A673 (cell line): Measurements from ENCODE around the gene NPR3. TPM values are rescaled to one million over a fixed set of nuclear protein-coding genes. Genes with fewer than 3 reads are reported as not detected.

Experiments
- BruUV-seq: library from RNA; stranded (reverse); fragments of 400-500 nt; replicated peaks from 2 replicates; lab custom pipeline; 2021; lab: Mats Ljungman, UMichigan
- CTCF ChIA-PET: fragments of 300-600 bp; sonication (Branson Sonifier 250); formaldehyde crosslinking; loops from one replicate; lab custom pipeline; 2022; ENCODE audit warnings: antibody characterized with exemption; lab: Charles Lee
- POLR2A ChIA-PET: fragments of 300-600 bp; sonication (Branson Sonifier 250); formaldehyde crosslinking; loops from one replicate; lab custom pipeline; 2022; ENCODE audit warnings: antibody characterized with exemption; ENCODE audit not compliant: low non-redundant PET; lab: Charles Lee
- DNase-seq: peaks from one replicate; pipeline ENCODE4 v3.0.0-alpha.2; 2015; ENCODE audit warnings: low spot score
- H3K27ac ChIP-seq: fragments of 200-600 bp; sonication (generic); 2 replicates; pipeline ENCODE4 v1.5.1; 2016; ENCODE audit warnings: mixed run types, low read depth, mild to moderate bottlenecking, mixed read lengths, antibody characterized with exemption, low read length; ENCODE audit not compliant: poor library complexity, severe bottlenecking
- H3K27me3 ChIP-seq: fragments of 200-600 bp; sonication (generic); replicated peaks from 2 replicates; pipeline ENCODE4 v1.6.1; 2017; ENCODE audit warnings: mixed run types, low read depth, mild to moderate bottlenecking, mixed read lengths, antibody characterized with exemption, low read length; ENCODE audit not compliant: insufficient read depth, poor library complexity
- H3K36me3 ChIP-seq: fragments of 200-600 bp; sonication (generic); 2 replicates; pipeline ENCODE4 v1.6.1; 2016; ENCODE audit warnings: mixed run types, mild to moderate bottlenecking, mixed read lengths, antibody characterized with exemption, low read length; ENCODE audit not compliant: insufficient read depth, poor library complexity, severe bottlenecking
- H3K4me1 ChIP-seq: fragments of 200-600 bp; sonication (generic); 2 replicates; pipeline ENCODE4 v1.6.1; 2017; ENCODE audit warnings: mixed run types, mild to moderate bottlenecking, mixed read lengths, antibody characterized with exemption, low read length; ENCODE audit not compliant: insufficient read depth, poor library complexity, severe bottlenecking
- H3K4me3 ChIP-seq: fragments of 200-600 bp; sonication (generic); 2 replicates; pipeline ENCODE4 v1.5.1; 2016; ENCODE audit warnings: low read depth, mixed run types, mild to moderate bottlenecking, mixed read lengths, low read length; ENCODE audit not compliant: poor library complexity, severe bottlenecking
- H3K9me3 ChIP-seq: fragments of 200-600 bp; sonication (generic); 2 replicates; pipeline ENCODE4 v1.6.1; 2016; ENCODE audit warnings: mixed run types, low read depth, mild to moderate bottlenecking, mixed read lengths, antibody characterized with exemption, low read length; ENCODE audit not compliant: poor library complexity, severe bottlenecking
- CTCF ChIP-seq: fragments of 300-800, 200-600 bp; sonication (generic); conservative IDR thresholded peaks from 2 replicates; pipeline ENCODE4 v1.5.1; 2017; ENCODE audit warnings: low read depth, mild to moderate bottlenecking, antibody characterized with exemption, low read length, moderate library complexity, mixed read lengths
- EZH2 ChIP-seq: fragments of 200-600 bp; sonication (generic); IDR thresholded peaks from 2 replicates; pipeline ENCODE4 v1.6.1; 2017; ENCODE audit warnings: borderline replicate concordance, low read depth, mild to moderate bottlenecking, mixed read lengths, antibody characterized with exemption, low read length; ENCODE audit not compliant: poor library complexity, severe bottlenecking
- intact Hi-C: fragments of 100-400 bp; cut with micrococcal nuclease; formaldehyde crosslinking; loops from one replicate; pipeline ENCODE4 v1.10.0; 2022; ENCODE audit not compliant: unreplicated experiment
- total RNA-seq: library from RNA; stranded (reverse); gene quantifications from 2 replicates; pipeline ENCODE4 v1.2.3, GENCODE V29; 2021

Gene NPR3
- total RNA-seq, 1 experiment from 2014 or later: 5.3 TPM

- Histone ChIP-seq H3K4me3 (peak overlapping the region; percentile 23), H3K4me1 (peaks cover 4% of the 10 kb centered on the region), H3K36me3 (no peaks in the 10 kb centered on the region), H3K9me3 (no peaks in the 10 kb centered on the region), H3K27ac (no peak overlapping the region), H3K27me3 (peaks cover 55% of the 10 kb centered on the region)
- ChIA-PET POLR2A (no interaction called here), CTCF (interaction anchor here (0.6 kb wide), 1 partner anchor 592 kb away, joined by 4 read pairs; no protein-coding TSS in a partner anchor)
- intact Hi-C loops: no loop called here
- no peak for DNase-seq
- TF ChIP-seq EZH2 (peak; percentile 16), CTCF (no peak)
- no TSS peak for BruUV-seq
Measured at GRCh38 chr5:32713361-32713769, 2.2 kb downstream of the NPR3 start.

GRCh38 chr5:32713770-32714381 is 2.8 kb downstream of the NPR3 start:
- Histone ChIP-seq H3K36me3 (no peaks in the 10 kb centered on the region), H3K4me3 (no peak overlapping the region), H3K27ac (no peak overlapping the region), H3K9me3 (no peaks in the 10 kb centered on the region), H3K27me3 (peaks cover 55% of the 10 kb centered on the region), H3K4me1 (peaks cover 4% of the 10 kb centered on the region)
- TF ChIP-seq EZH2 (no peak), CTCF (no peak)
- no peak for DNase-seq
- ChIA-PET CTCF (interaction anchor here (0.6 kb wide), 1 partner anchor 591 kb away, joined by 4 read pairs; no protein-coding TSS in a partner anchor), POLR2A (no interaction called here)
- intact Hi-C loops: no loop called here
- no TSS peak for BruUV-seq

- Histone ChIP-seq H3K4me1 (peaks cover 4% of the 10 kb centered on the region), H3K27ac (no peak overlapping the region), H3K9me3 (peaks cover 2% of the 10 kb centered on the region), H3K36me3 (no peaks in the 10 kb centered on the region), H3K27me3 (peaks cover 55% of the 10 kb centered on the region), H3K4me3 (no peak overlapping the region)
- ChIA-PET CTCF (no interaction called here), POLR2A (no interaction called here)
- BruUV-seq: no TSS peak
- intact Hi-C loops: no loop called here
- DNase-seq: no peak
- TF ChIP-seq CTCF (no peak), EZH2 (no peak)
Measured at GRCh38 chr5:32714836-32715235, 3.7 kb downstream of the NPR3 start.
